SK-N-SH treated with all-trans-retinoic acid at 6 μM for 48 hours (cell line): ENCODE results near the gene RANBP1.

Experiments used
- ATAC-seq: fragments of 200-7000 bp; cut with Tn5 transposase; 3 replicates; pipeline ENCODE4 v1.9.1; 2020; ENCODE audit warnings: mild to moderate bottlenecking, moderate library complexity
- ARNTL ChIP-seq: fragments of 450-650 bp; formaldehyde crosslinking; IDR thresholded peaks from 2 replicates; pipeline ENCODE4 v1.5.0; 2020; ENCODE audit warnings: low read depth, mild to moderate bottlenecking, moderate library complexity, borderline replicate concordance
- CSDC2 ChIP-seq: fragments of 250-450 bp; sonication (Bioruptor Pico); IDR thresholded peaks from 2 replicates; pipeline ENCODE4 v1.5.0; 2020; ENCODE audit warnings: mild to moderate bottlenecking, moderate library complexity
- CSRNP3 ChIP-seq: fragments of 250-450 bp; sonication (Bioruptor Pico); IDR thresholded peaks from 2 replicates; pipeline ENCODE4 v1.5.1; 2021; ENCODE audit warnings: mild to moderate bottlenecking, moderate library complexity
- GLIS3 ChIP-seq: fragments of 250-450 bp; sonication (Bioruptor Pico); IDR thresholded peaks from 2 replicates; pipeline ENCODE4 v1.5.0; 2020; ENCODE audit warnings: mild to moderate bottlenecking, moderate library complexity
- ISL1 ChIP-seq: fragments of 250-450 bp; sonication (Bioruptor Pico); IDR thresholded peaks from 2 replicates; pipeline ENCODE4 v2.1.2; 2022; ENCODE audit warnings: mild to moderate bottlenecking, moderate library complexity
- OSR1 ChIP-seq: fragments of 250-450 bp; sonication (Bioruptor Pico); IDR thresholded peaks from 2 replicates; pipeline ENCODE4 v1.8.0; 2022; ENCODE audit warnings: moderate library complexity, mild to moderate bottlenecking, inconsistent platforms
- PPARA ChIP-seq: fragments of 250-450 bp; sonication (Bioruptor Pico); IDR thresholded peaks from 2 replicates; pipeline ENCODE4 v1.5.0; 2020; ENCODE audit warnings: mild to moderate bottlenecking, borderline replicate concordance
- TOX ChIP-seq: fragments of 250-450 bp; sonication (Bioruptor Pico); IDR thresholded peaks from 2 replicates; pipeline ENCODE4 v1.8.0; 2021; ENCODE audit warnings: mild to moderate bottlenecking, moderate library complexity, borderline replicate concordance
- ZC3H10 ChIP-seq: fragments of 250-450 bp; sonication (Bioruptor Pico); IDR thresholded peaks from 2 replicates; pipeline ENCODE4 v1.5.1; 2021; ENCODE audit warnings: mild to moderate bottlenecking, moderate library complexity
- ZFP3 ChIP-seq: fragments of 250-450 bp; sonication (Bioruptor Pico); IDR thresholded peaks from 2 replicates; pipeline ENCODE4 v1.5.0; 2020; ENCODE audit warnings: mild to moderate bottlenecking, moderate library complexity
- ZFP30 ChIP-seq: fragments of 450-650 bp; formaldehyde crosslinking; IDR thresholded peaks from 2 replicates; pipeline ENCODE4 v1.5.0; 2022; ENCODE audit warnings: mild to moderate bottlenecking, moderate library complexity
- ZNF70 ChIP-seq: fragments of 450-650 bp; formaldehyde crosslinking; IDR thresholded peaks from 2 replicates; pipeline ENCODE4 v1.5.0; 2020; ENCODE audit warnings: mild to moderate bottlenecking, moderate library complexity
- ZNF8 ChIP-seq: fragments of 450-650 bp; formaldehyde crosslinking; IDR thresholded peaks from 2 replicates; pipeline ENCODE4 v1.5.0; 2020; ENCODE audit warnings: mild to moderate bottlenecking, moderate library complexity
- TF ChIP-seq, protein P1 (sequence below): fragments of 250-450 bp; sonication (Bioruptor Pico); IDR thresholded peaks from 2 replicates; pipeline ENCODE4 v1.5.0; 2020; ENCODE audit warnings: mild to moderate bottlenecking, moderate library complexity
- TF ChIP-seq, protein P2 (sequence below): fragments of 250-450 bp; sonication (Bioruptor Pico); IDR thresholded peaks from 2 replicates; pipeline ENCODE4 v1.8.0; 2020; ENCODE audit warnings: mild to moderate bottlenecking, moderate library complexity, borderline replicate concordance
- TF ChIP-seq, protein P3 (sequence below): fragments of 250-450 bp; sonication (Bioruptor Pico); IDR thresholded peaks from 2 replicates; pipeline ENCODE4 v1.8.0; 2021; ENCODE audit warnings: low read depth, mild to moderate bottlenecking, moderate library complexity, borderline replicate concordance

The RANBP1 gene

DNA sequence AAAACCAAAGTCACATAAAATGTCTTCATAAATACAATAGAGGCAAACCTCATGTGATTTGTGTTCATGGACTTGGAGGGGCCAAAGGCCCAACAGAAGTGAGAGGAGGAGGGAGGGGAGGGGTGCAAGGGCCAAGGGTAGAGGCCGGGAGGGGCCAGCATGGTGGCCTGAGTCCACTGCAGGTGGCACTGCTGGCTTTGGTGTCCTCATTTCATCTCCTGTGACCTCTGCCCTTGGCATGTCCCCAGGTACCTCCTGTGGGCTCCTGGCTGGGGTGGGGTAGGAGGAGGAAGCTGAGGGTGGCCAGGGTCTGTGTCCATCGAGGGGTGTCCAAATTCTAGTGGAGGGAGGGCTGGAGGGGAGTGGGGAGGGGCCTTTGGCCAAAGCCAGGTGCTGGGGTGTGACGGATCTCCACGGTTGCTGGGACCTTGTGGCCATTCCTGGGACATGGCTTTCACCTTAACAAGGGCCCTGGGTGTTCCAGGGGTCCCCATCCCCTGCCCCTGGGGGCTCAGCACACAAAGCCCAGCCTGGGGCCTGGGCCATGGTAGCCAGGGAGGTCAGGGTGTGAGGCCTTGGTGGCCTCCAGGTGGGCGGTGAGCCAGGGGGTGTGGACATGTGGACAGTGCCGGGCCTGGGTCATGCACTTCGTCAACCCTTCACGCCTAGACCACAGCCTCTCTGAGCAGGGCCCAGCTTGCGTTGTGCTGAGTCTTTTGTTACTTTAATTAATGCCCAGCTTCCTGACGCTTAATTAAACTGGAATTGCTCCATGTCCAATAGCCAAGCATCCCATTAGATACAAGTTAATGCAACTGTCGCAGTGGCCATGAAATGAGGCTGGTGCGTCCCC is 55.6 kb downstream of the RANBP1 start (continued):
- TF ChIP-seq, protein P1, sequence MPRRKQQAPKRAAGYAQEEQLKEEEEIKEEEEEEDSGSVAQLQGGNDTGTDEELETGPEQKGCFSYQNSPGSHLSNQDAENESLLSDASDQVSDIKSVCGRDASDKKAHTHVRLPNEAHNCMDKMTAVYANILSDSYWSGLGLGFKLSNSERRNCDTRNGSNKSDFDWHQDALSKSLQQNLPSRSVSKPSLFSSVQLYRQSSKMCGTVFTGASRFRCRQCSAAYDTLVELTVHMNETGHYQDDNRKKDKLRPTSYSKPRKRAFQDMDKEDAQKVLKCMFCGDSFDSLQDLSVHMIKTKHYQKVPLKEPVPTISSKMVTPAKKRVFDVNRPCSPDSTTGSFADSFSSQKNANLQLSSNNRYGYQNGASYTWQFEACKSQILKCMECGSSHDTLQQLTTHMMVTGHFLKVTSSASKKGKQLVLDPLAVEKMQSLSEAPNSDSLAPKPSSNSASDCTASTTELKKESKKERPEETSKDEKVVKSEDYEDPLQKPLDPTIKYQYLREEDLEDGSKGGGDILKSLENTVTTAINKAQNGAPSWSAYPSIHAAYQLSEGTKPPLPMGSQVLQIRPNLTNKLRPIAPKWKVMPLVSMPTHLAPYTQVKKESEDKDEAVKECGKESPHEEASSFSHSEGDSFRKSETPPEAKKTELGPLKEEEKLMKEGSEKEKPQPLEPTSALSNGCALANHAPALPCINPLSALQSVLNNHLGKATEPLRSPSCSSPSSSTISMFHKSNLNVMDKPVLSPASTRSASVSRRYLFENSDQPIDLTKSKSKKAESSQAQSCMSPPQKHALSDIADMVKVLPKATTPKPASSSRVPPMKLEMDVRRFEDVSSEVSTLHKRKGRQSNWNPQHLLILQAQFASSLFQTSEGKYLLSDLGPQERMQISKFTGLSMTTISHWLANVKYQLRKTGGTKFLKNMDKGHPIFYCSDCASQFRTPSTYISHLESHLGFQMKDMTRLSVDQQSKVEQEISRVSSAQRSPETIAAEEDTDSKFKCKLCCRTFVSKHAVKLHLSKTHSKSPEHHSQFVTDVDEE (CRISPR knock-in tag) = no peak
- no peak for TF ChIP-seq ZFP30 (CRISPR knock-in tag)
- no peak for TF ChIP-seq ZNF70
- TF ChIP-seq ARNTL (CRISPR knock-in tag) = no peak
- TF ChIP-seq PPARA (CRISPR knock-in tag) = no peak
- no peak for TF ChIP-seq ZNF8 (CRISPR knock-in tag)
- TF ChIP-seq, protein P2, sequence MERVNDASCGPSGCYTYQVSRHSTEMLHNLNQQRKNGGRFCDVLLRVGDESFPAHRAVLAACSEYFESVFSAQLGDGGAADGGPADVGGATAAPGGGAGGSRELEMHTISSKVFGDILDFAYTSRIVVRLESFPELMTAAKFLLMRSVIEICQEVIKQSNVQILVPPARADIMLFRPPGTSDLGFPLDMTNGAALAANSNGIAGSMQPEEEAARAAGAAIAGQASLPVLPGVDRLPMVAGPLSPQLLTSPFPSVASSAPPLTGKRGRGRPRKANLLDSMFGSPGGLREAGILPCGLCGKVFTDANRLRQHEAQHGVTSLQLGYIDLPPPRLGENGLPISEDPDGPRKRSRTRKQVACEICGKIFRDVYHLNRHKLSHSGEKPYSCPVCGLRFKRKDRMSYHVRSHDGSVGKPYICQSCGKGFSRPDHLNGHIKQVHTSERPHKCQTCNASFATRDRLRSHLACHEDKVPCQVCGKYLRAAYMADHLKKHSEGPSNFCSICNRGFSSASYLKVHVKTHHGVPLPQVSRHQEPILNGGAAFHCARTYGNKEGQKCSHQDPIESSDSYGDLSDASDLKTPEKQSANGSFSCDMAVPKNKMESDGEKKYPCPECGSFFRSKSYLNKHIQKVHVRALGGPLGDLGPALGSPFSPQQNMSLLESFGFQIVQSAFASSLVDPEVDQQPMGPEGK (CRISPR knock-in tag) = no peak
- TF ChIP-seq, all 23 proteins: peak for 0

- TF ChIP-seq TOX (CRISPR knock-in tag) = no peak
- TF ChIP-seq, protein P1 (CRISPR knock-in tag) = no peak
- TF ChIP-seq ZFP30 (CRISPR knock-in tag) = no peak
- no peak for TF ChIP-seq ZNF70
- TF ChIP-seq ZFP3 = no peak
- TF ChIP-seq ZNF8 (CRISPR knock-in tag) = no peak
- no peak for TF ChIP-seq CSDC2
- TF ChIP-seq, protein P2 (CRISPR knock-in tag) = no peak
- no peak for TF ChIP-seq GLIS3 (CRISPR knock-in tag)
- no peak for TF ChIP-seq ARNTL (CRISPR knock-in tag)
- TF ChIP-seq CSRNP3 = no peak
- TF ChIP-seq, protein P3, sequence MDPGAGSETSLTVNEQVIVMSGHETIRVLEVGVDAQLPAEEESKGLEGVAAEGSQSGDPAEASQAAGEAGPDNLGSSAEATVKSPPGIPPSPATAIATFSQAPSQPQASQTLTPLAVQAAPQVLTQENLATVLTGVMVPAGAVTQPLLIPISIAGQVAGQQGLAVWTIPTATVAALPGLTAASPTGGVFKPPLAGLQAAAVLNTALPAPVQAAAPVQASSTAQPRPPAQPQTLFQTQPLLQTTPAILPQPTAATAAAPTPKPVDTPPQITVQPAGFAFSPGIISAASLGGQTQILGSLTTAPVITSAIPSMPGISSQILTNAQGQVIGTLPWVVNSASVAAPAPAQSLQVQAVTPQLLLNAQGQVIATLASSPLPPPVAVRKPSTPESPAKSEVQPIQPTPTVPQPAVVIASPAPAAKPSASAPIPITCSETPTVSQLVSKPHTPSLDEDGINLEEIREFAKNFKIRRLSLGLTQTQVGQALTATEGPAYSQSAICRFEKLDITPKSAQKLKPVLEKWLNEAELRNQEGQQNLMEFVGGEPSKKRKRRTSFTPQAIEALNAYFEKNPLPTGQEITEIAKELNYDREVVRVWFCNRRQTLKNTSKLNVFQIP (CRISPR knock-in tag) = no peak
- TF ChIP-seq, all 23 proteins: peak for 0
- ATAC-seq = no peak
These were observed 56.3 kb downstream of the RANBP1 start for GRCh38 chr22:20172141-20172613.

DNA sequence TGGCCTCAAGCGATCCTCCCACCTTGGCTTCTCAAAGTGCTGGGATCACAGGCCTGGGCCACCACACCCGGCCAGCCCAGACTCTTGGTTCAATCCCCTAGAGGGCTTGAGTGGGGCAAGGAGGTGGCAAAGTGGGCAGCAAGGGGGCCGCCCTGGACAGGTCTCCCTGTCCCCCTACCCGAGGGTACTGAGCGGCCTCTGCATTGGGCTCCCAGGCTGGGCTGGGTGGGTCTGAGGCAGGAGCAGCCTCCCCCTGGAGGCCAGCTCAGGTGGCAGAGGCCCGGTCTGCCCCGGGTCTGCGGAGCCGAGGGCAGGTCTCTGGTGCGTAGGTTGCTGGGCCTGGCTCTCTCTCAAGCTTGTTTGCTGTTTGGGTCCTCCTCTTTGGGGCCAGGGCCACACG is 57.3 kb downstream of the RANBP1 start:
- TF ChIP-seq CSDC2 = no peak
- TF ChIP-seq ZNF70 = no peak
- TF ChIP-seq, protein P1 (CRISPR knock-in tag) = no peak
- TF ChIP-seq OSR1 (CRISPR knock-in tag) = no peak
- TF ChIP-seq ZFP3 = no peak
- no peak for TF ChIP-seq ISL1
- TF ChIP-seq ARNTL (CRISPR knock-in tag) = no peak
- TF ChIP-seq, protein P2 (CRISPR knock-in tag) = no peak
- TF ChIP-seq PPARA (CRISPR knock-in tag) = no peak
- no peak for TF ChIP-seq ZC3H10 (CRISPR knock-in tag)
- ATAC-seq = no peak
